Muscle layer of colon (tissue), 2 donors: ENCODE data around the gene ARHGEF19.
"Not testable (repeated sequence)": the region's sequence is repeated elsewhere in the genome, so short reads cannot be mapped to it uniquely, and the experiment has no call there.

Experiments
- H3K27ac ChIP-seq: one replicate; pipeline ENCODE4 v1.7.0; 2013; ENCODE audit warnings: low read depth, mild to moderate bottlenecking, low read length, moderate library complexity
- H3K27me3 ChIP-seq, 2 donors: one replicate each; pipeline ENCODE4 v1.7.0; 2013; ENCODE audit warnings: low read length in 2 of 2, mild to moderate bottlenecking in 2 of 2; ENCODE audit not compliant: insufficient read depth in 2 of 2, control insufficient read depth in 1 of 2
- H3K36me3 ChIP-seq: one replicate; pipeline ENCODE4 v1.7.0; 2013; ENCODE audit warnings: mild to moderate bottlenecking, low read length; ENCODE audit not compliant: insufficient read depth
- H3K4me1 ChIP-seq: one replicate; pipeline ENCODE4 v1.7.0; 2013; ENCODE audit warnings: mild to moderate bottlenecking, low read length; ENCODE audit not compliant: insufficient read depth
- H3K4me3 ChIP-seq, 2 donors: one replicate each; pipeline ENCODE4 v1.7.0; 2013; ENCODE audit warnings: low read length in 2 of 2, low read depth in 1 of 2, mild to moderate bottlenecking in 1 of 2, moderate library complexity in 1 of 2
- H3K9ac ChIP-seq: one replicate; pipeline ENCODE4 v1.7.0; 2013; ENCODE audit warnings: low read length
- H3K9me3 ChIP-seq: one replicate; pipeline ENCODE4 v1.7.0; 2013; ENCODE audit warnings: mild to moderate bottlenecking, low read length
- donor health status: abdominal sarcoma.
- donor health status: Adenocarcinoma of cecum.

ARHGEF19 gene

DNA sequence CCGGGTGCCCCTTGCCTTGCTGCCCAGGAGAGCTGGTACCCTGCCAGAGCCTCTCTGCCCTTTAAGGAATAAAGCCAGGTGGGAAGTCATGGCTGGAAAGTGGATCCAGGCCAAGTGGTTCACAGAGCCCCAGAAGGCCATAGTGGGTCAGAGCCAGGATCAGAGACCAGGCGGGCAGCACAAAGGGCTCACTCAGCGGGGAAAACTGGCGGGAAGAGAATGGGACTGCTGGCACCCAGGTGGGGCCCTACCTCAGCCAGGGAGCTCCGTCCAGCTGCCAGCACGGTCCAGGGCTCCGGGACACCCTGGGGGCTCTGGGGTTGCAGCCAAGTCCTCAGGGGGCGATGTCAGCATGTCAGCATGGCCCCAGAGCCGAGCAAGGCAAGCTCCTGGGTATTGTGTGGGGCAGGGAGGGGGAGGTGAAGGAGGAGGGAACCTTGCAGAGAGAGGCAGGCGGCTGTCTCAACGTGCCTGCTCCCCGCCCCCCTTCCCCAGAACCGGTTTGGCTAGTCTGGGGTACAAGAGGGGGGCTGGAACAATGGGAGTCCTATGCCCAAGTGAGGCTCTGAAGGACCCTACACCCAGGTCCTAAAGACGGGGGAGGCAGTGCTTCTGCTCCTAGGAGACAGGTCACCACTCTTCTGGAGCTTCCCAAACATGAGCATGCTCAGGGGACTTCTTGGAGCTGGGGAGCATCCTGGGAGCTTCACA is at the start of gene ARHGEF19:
Gene ARHGEF19 (minus strand): TSS at position 402 of the 711 bp plus-strand sequence. CDS start 3,598 bp downstream, outside the sequence.
- Histone ChIP-seq H3K9ac (no peak within 1 kb of the TSS), H3K9me3 (no peaks in the 10 kb centered on the region), H3K36me3 (no peaks in the 10 kb centered on the region), H3K4me1 (peaks cover 15% of the 10 kb centered on the region), H3K27me3 (no peaks in the 10 kb centered on the region), H3K4me3 (no peak within 1 kb of the TSS), H3K27ac (no peak within 1 kb of the TSS)

DNA sequence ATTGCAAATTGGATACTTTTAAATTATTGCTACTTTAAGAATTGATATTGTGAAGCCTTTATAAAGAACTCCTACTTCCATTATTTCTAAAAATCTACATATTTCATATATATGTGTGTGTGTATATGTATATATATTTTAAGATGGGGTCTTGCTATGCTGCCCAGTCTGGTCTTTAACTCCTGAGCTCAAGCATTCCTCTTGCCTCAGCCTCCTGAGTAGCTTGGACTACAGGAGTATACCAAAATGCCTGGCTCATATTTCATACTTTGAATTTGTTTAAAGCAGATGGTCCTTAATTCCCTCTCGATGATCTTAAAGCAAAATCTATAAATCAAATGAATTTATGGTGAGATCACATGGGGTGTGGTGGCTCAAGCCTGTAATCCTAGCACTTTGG is 49.6 kb upstream of the ARHGEF19 start:
- Histone ChIP-seq H3K36me3 (no peaks in the 10 kb centered on the region), H3K27ac (no peak overlapping the region), H3K27me3 (no peaks in the 10 kb centered on the region), H3K4me1 (peaks cover 10% of the 10 kb centered on the region), H3K9ac (no peak overlapping the region), H3K9me3 (no peaks in the 10 kb centered on the region), H3K4me3 (no peak overlapping the region)

- Histone ChIP-seq H3K36me3 (peaks cover 6% of the 10 kb centered on the region), H3K4me1 (peaks cover 4% of the 10 kb centered on the region), H3K9me3 (no peaks in the 10 kb centered on the region), H3K4me3 (no peak overlapping the region), H3K9ac (no peak overlapping the region), H3K27me3 (no peaks in the 10 kb centered on the region), H3K27ac (no peak overlapping the region)
These were observed 48.4 kb upstream of the ARHGEF19 start for GRCh38 chr1:16260814-16261213.

GRCh38 chr1:16258591-16259135 is 46.2 kb upstream of the ARHGEF19 start:
- H3K9ac ChIP-seq, result no peak overlapping the region
- H3K4me1 ChIP-seq, result peaks cover 4% of the 10 kb centered on the region
- no peaks in the 10 kb centered on the region for H3K9me3 ChIP-seq
- H3K27me3 ChIP-seq, result no peaks in the 10 kb centered on the region
- H3K27ac ChIP-seq, result no peak overlapping the region
- no peak overlapping the region for H3K4me3 ChIP-seq
- peaks cover 21% of the 10 kb centered on the region for H3K36me3 ChIP-seq

- Histone ChIP-seq H3K4me3 (no peak overlapping the region), H3K9ac (no peak overlapping the region), H3K9me3 (no peaks in the 10 kb centered on the region), H3K27ac (no peak overlapping the region), H3K36me3 (peaks cover 21% of the 10 kb centered on the region), H3K4me1 (peaks cover 4% of the 10 kb centered on the region), H3K27me3 (no peaks in the 10 kb centered on the region)
These were observed 45.5 kb upstream of the ARHGEF19 start for GRCh38 chr1:16257968-16258367.

DNA sequence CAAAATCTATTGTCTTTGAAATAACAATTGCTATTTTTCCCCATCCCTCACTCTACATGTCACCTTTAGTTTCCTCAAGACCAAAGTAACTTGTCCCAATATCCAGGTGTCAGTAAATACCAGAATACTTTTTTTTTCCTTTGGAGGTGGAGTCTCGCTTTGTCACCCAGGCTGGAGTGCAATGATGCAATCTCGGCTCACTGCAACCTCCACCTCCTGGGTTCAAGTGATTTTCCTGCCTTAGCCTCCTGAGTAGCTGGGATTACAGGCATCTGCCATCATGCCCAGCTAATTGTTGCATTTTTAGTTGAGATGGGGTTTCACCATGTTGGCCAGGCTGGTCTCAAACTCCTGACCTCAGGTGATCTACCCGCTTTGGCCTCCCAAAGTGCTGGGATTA is 45.1 kb upstream of the ARHGEF19 start:
- H3K36me3 ChIP-seq, result peaks cover 22% of the 10 kb centered on the region
- not testable (repeated sequence) for H3K9me3 ChIP-seq, H3K4me1 ChIP-seq, H3K27ac ChIP-seq, H3K9ac ChIP-seq, H3K27me3 ChIP-seq, H3K4me3 ChIP-seq

DNA sequence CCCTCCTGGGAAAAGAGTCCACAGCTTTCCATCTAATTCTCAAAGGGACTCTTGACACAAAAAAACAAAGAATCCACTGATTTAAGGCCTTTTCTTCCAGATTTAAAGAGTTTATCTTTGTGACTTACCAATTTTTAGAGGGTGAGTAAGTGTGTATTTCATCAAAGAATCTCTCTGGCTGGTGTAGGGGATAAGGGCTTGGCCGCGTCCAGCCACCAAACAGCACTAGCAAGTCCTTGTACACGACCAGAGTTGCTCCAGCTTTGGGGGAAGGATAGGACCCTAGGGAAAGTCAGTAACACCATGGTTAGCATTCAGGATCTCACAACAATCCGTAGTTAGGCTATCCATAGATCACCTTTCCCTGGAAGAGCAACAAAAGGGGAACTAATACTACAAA is 44.0 kb upstream of the ARHGEF19 start:
- Histone ChIP-seq H3K27ac (no peak overlapping the region), H3K4me1 (peaks cover 3% of the 10 kb centered on the region), H3K4me3 (no peak overlapping the region), H3K9me3 (no peaks in the 10 kb centered on the region), H3K27me3 (no peaks in the 10 kb centered on the region), H3K9ac (no peak overlapping the region), H3K36me3 (peaks cover 33% of the 10 kb centered on the region)

DNA sequence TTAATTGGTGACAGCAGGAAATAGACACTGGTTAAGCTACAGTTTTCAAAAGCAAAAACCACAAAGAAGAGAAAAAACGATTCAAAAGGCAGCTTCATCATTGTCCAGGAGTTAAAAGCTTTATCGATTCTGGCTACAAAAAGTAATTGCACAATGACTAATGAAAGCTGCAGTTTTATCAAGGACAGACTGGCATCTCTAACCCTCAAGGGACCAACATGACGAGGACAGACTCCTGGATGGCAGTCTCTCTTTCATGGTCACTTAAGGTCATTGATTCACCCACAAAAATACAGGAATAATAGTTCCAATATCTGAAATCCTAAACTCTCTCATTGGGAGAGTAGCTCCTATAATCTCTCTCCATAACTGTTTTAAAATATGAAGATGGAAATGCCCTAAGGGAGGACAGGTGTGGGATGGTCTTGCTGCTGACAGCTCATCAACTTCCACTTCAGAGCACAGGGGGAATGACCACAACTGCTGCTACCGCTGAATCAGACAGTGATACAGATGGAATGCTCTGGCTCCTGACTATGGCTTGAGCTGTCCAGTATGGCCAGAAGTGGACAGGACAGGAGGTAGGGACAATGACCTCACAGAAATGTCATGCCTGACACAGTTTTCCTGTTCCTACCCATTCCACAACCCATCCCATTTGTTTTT is 41.9 kb upstream of the ARHGEF19 start:
- peaks cover 49% of the 10 kb centered on the region for H3K36me3 ChIP-seq
- H3K9ac ChIP-seq, result no peak overlapping the region
- no peak overlapping the region for H3K4me3 ChIP-seq
- no peaks in the 10 kb centered on the region for H3K9me3 ChIP-seq
- H3K4me1 ChIP-seq, result peaks cover 12% of the 10 kb centered on the region
- H3K27me3 ChIP-seq, result no peaks in the 10 kb centered on the region
- H3K27ac ChIP-seq, result no peak overlapping the region

GRCh38 chr1:16253332-16253922 is 41.0 kb upstream of the ARHGEF19 start:
- peaks cover 21% of the 10 kb centered on the region for H3K4me1 ChIP-seq
- H3K27ac ChIP-seq, result no peak overlapping the region
- H3K4me3 ChIP-seq, result no peak overlapping the region
- H3K27me3 ChIP-seq, result no peaks in the 10 kb centered on the region
- H3K36me3 ChIP-seq, result peaks cover 51% of the 10 kb centered on the region
- H3K9ac ChIP-seq, result no peak overlapping the region
- H3K9me3 ChIP-seq, result no peaks in the 10 kb centered on the region

DNA sequence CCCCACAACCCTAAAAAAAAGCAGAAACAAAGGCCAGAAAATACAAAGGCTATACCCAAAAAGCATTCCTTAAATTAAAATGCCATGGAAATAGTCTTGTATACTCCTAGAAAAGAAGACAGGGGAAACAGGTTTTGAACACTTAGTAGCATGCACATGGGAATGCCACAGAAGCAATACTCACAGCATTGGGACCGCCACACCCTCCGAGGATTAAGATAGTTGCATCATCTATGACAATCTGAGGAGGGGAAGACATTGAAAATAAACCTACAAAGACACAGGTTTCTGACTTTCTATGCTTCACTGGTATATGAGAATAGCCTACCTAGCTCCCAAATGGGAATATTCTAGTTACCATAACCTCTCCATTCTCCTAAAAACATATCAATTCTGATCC is 40.5 kb upstream of the ARHGEF19 start:
- H3K27me3 ChIP-seq, result no peaks in the 10 kb centered on the region
- H3K9ac ChIP-seq, result no peak overlapping the region
- H3K9me3 ChIP-seq, result no peaks in the 10 kb centered on the region
- no peak overlapping the region for H3K4me3 ChIP-seq
- H3K27ac ChIP-seq, result no peak overlapping the region
- peaks cover 26% of the 10 kb centered on the region for H3K4me1 ChIP-seq
- peaks cover 51% of the 10 kb centered on the region for H3K36me3 ChIP-seq

DNA sequence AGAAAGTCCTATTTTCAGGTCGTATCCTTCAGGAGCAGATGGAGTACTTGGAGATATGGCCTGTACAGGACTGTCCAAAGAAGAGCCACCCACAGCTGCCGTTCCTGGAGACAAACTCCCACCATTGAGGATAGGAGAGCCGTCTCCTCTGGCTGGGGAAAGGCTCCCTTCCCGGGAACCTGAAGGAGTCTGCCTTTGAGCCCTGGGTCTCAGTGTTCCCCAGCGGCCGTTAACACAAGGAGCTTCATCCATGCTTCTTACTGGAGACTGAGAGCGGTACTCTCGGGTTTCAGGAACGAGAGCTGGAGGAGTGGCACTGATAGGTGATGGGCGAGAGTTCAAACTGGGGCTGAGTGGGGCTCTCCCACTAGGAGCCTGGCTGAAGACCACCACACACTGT is 38.9 kb upstream of the ARHGEF19 start:
- Histone ChIP-seq H3K4me1 (peaks cover 31% of the 10 kb centered on the region), H3K36me3 (peaks cover 55% of the 10 kb centered on the region), H3K9ac (no peak overlapping the region), H3K4me3 (no peak overlapping the region), H3K27me3 (no peaks in the 10 kb centered on the region), H3K9me3 (no peaks in the 10 kb centered on the region), H3K27ac (no peak overlapping the region)
